EL (cell line): Measurements from ENCODE around the gene PPP1R2.
"Not testable (repeated sequence)": the region's sequence is repeated elsewhere in the genome, so short reads cannot be mapped to it uniquely, and the experiment has no call there.

Source experiments
- DNase-seq: peaks from one replicate; pipeline ENCODE4 v3.0.0-alpha.2; 2016

The PPP1R2 gene

DNA sequence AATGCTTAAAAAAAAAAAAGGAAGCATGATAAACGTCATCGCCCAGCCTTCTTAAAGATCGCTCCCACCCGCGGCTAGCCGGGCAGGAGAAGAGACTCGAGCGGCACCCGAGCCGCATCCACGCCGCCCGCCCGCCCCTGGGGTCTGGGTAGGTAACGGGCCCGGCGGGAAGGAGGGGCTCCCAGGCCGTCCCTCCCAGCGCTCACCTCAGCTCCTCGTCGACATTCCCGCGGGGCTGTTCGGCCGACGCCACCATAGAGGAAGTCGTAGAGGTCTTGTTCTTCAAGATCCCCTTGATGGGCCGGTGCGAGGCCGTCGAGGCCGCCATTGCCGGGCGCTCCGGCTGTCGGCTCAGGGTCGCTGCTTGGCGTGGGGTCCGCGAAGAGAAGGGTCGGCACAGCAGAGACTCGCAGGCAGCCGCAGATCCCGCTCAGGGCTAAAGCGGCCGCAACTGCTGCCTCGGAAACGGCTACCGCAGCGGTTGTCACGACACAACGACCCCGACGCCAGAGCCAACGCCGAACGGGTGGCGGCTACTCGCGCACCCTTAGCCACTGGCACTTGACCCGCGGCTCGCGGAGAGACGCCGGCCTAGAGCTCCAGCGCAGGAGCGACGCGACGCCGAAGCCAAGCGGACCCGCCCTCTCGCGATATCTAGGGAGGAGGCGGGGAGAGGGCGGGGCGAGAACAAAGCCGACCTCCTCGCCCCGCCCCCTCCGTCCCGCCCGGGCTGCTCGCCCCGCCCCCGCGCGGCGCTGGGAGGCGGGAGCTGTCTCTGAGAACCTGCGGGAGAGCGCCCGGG is at the start of gene PPP1R2:
PPP1R2 (minus strand) TSS at position 628 of the 802 bp plus-strand sequence; CDS start at position 328, 300 bp downstream.
- DNase-seq: peak; percentile 91

DNA sequence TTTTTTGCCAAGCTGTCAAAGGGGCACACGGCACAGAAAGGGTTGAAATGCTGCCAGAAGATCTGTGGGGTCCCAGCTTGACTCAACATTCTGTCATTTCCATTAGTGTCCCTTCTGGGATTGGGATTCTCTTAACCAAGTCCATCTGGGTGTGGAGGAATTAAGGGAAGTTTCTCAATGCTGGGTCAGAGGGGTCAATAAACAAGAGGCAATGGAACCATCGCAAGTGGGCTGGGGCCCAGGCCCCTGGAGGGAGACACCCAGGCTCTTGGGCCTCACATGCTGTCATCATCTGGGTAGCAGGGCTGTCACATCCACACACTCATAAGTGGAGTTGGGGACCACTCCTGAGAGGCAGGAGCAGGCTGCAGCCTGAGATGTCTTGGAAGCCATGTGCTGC is 48.7 kb upstream of the PPP1R2 start:
- DNase-seq: no peak

DNA sequence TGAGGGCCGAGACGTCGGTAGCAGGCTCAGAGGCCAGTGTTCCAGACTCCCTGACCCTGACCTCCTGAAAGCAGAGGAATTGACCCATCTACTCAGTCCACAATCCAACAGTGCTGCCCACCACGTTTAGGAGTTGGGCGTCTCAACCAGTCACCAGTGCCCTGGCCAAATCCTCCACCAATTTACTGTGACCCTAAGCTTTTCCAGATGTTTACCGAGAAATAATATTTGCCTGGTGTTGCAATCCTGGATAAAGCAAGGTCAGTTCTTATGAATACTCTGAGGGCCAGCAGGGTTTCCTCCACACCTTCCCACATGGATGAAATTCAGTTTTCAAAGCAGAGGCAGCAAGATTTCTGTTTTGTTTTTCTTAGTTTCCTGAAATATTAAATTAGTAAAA is 48.1 kb upstream of the PPP1R2 start:
- no peak for DNase-seq

DNA sequence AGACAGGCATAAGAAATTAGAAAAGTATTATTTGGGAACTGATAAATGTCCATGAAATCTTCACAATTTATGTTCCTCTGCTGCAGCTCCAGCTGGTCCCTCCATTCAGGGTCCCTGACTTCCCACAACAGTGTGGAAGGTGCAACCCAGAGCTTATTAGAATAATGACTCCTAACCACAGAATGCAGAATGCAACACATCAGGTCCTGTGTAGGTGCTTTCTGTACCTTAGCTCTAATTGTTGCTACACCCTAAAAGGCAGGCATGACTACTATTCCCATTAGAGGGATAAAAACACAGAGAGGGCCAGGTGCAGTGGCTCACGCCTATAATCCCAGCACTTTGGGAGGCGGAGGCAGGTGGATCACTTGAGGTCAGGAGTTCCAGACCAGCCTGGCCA is 47.3 kb upstream of the PPP1R2 start:
- not testable (repeated sequence) for DNase-seq

DNA sequence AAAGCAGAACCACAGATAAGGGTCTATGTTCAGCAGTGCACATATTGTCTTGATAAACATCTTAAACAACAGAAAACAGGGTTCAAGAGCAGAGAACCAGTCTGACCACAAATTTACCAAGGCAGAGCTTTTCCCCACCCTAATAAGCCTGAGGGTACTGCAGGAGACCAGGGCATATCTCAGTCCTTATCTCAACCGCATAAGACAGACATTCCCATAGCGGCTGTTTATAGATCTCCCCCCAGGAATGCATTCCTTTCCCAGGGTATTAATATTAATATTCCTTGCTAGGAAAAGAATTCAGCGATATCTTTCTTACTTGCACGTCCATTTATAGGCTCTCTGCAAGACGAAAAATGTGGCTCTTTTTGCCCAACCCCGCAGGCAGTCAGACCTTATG is 46.7 kb upstream of the PPP1R2 start:
- not testable (repeated sequence) for DNase-seq

DNA sequence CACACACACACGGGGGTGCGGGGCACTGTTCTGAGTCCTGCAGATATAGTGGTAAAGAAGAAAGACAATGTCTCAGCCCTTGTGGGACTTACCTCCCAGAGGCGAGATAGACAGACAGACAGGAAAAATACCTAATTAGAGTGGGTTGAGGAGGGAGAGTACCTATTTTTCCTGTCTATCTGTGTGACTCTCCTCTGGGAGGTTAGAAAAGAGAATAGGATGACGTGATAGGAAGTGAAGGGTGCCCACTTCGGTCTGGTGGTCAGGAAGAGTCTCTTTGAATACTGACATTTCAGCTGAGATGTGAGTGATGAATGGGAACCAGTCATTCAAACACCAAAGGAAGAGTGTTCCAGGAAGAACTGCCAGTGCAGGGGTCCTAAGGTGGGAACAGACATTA is 44.7 kb upstream of the PPP1R2 start:
- no peak for DNase-seq

DNA sequence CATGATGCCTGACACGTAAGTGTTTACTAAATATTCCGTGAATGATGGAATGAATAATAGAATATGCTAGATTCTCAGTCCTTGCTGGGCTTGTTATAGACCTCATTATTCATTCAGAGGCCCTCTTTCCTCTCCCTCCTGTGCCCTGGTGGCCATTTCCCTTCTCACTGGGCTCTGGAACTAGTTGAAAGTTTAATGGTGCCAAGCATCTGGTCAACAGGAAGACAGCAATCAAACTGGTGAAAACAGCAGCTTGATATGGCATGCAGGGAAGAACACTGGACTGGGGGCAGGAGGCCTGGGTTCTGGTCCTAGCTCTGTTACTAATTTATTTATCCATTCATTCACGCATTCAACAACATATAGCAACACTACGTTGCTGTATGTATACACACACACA is 44.3 kb upstream of the PPP1R2 start:
- no peak for DNase-seq

DNA sequence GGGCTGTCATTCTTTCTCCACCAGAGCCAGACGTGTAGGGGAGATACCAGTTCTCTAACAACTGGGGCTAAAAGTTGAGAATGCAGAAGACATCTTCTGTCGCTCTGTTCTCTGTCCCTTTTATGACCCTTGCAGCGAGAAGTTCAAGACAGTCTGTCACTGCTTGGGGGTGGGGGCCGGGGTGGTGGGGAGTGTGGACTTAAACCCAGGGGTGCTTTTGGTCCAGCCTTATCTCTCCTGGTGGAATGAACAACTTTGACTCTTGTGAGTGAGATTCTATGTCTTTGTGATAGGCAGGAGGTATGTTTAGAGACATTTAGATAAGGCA is 41.4 kb upstream of the PPP1R2 start:
- DNase-seq: no peak

DNA sequence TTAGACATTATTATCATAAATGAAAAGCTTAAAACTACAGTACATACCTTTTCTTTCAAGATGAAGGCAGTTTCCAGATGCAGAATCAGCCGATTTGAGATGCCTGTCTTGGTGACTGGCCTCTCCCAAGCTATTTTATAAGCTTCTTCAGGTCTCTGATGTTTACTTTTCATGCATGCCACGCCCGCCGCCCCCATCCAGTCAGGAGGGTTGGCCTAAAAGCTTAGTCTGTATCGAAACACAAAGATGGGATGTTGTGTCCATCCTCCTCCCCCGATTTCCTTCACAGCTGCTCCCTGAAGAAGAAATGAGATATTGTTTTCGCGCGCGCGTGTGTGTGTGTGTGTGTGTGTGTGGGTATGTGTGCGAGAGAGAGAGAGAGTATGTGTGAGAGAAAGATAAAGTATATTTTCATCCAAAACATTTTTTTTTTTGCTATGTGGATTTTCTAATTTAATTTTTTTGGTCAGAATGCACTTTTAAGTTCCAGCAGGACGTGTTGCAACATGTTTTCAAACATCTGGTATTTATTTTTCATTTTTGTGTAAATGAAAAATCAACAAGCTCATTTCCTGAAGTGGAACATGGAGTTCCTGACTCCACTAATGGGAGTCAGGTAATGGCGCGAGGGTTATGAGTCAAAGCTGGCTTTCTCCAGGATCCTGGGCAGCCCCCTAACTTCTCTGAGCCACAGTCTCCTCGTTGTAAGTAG is 40.9 kb upstream of the PPP1R2 start, which contains the start of gene APOD:
APOD (minus strand) TSS at position 110 of the 712 bp plus-strand sequence. CDS start 4,479 bp downstream, outside the sequence.
- peak; percentile 27 for DNase-seq

DNA sequence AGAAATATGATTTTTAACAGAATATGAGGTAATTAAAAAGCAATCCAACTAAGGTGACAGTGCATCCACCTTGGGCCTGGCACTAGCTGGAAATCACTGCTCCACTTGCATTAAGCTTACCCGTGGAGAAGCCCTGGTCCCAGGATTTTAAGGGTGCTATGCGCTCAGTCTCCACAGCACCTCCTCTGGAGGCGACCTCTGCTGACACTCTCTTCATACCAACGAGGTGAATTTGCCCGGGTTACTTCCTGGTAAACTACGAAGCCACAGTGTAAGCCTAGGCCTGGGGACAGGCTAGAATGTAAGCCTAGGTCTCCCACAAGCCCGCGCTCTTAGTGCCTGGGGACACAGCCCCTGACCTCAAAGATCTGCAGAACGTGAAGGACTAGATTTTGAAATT is 39.8 kb upstream of the PPP1R2 start:
- no peak for DNase-seq

DNA sequence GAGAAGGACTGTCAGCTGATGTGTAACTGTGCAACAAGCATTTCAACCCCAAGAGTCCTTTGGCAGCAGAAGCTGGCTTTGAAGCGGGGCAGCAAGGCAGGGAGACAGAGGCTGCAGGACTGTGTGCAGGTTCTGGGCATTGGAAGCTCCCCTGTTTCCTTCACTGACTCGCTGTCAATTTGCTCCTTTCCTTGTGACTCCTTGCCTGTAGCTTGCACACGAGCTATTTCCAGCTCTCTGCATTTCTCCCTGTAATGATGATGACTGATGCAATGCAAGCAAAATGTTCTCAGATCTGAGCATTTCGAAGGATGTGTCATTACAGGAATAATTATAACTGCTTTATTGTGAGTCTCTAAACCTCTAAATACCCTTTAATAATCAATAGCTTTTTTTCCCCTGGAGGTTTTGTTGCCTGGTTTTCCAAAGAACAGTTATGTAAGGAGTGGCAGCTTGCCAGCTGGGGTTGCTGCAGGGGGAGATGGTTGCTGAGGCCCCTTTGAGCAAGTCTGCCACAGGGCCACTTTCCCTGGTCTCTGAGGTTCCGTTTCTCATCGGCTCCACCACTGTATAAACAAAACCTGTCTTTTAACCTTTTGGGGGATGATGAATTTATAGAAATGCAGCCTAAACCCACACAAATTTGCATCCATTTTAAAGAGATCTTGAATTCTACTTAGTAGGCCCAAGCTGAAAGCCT is 37.8 kb upstream of the PPP1R2 start:
- DNase-seq: no peak

DNA sequence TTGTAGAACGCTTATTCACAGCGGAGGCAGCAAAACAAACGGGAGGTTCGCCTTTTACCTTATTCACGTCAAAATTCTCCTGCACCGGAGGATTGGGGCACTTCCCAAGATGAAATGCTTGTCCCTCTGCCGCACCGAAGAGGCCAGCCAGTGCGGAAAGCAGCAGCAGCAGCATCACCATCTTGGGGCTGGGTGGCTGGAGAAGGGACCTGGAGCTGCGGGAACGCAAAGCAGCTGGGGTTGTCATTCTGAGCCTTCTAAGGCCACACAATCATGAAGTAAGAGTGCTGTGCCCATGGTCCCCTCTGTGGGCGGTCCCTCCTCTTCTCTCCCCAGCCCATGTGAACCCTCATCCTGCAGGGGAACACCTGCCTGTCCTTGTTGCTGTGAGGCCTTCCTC is 36.2 kb upstream of the PPP1R2 start:
- no peak for DNase-seq

DNA sequence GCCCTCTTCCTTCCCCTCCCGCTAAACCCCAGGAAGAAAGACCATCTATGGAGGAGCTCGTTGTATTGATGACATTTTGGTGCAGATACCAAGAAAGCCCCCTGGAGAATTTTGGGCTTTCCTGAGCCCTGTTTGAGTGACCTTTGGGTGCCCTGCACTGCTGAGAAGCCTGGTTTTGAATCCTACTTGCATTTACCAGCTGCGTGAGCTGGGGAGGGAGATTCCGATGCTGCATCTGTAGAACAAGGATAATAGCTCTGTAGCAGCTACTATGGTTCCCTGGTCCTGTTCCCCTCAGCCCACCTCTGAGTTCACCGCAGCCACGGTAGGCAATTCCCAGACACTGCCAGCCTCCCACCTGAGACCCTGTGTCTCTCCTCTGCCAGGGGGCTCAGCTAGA is 35.4 kb upstream of the PPP1R2 start:
- DNase-seq: no peak

DNA sequence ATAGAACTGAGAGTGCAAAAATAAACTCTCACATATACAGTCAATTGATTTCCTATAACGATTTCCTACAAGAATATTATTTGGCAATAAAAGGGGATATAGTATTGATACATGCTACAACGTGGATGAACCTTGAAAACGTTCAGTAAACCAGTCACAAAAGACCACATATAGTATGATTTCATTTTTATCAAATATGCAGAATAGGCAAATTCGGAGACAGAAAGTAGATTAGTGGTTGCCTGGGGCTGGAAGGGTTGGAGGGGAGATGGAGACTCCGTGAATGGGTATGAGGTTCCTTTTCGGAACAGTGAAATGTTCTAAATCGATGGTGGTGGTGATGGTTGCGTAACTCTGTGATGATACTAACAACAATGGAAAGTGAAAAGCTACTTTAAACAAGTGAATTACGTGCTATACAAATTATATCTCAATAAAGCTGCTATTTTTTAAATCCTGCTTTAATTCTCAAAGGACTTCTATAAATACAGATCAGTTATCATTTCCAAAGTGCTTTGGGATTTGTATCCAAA is 34.6 kb upstream of the PPP1R2 start:
- no peak for DNase-seq

DNA sequence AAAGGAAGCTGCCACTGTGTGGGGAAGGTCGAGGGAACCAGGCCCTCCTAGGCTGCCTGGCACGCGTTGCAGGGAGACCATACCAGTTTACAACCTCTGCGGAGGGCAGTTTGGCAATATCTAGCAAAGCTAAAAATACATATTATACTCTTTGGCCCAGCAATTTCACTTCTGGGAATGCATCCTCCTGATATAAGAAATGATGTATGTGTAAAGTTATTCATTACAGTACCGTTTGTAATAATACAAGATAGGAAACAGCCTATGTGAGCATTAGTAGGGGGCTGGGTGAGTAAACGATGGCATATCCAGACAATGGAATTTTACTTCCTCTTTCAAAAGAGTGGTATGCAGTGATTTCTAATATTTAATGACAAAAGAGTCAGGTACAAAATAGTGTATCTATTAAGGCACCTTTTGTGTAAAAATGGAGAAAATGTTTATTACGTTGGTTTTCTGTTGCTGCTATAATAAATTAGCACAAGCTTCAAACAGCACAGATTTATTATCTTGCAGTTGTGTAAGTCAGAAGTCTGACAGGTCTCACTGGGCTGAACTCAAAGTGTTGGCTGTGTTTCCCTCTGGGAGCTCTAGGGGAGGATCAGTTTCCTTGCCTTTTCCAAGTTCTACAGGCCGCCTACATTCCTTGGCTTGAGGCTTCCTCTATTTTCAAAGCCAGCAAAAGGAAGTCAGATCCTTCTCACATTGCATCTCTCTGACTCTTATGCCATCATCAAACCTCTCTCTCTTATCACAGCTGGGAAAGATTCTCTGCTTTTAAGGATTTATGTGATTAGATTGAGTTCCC is 31.6 kb upstream of the PPP1R2 start:
- DNase-seq: no peak

DNA sequence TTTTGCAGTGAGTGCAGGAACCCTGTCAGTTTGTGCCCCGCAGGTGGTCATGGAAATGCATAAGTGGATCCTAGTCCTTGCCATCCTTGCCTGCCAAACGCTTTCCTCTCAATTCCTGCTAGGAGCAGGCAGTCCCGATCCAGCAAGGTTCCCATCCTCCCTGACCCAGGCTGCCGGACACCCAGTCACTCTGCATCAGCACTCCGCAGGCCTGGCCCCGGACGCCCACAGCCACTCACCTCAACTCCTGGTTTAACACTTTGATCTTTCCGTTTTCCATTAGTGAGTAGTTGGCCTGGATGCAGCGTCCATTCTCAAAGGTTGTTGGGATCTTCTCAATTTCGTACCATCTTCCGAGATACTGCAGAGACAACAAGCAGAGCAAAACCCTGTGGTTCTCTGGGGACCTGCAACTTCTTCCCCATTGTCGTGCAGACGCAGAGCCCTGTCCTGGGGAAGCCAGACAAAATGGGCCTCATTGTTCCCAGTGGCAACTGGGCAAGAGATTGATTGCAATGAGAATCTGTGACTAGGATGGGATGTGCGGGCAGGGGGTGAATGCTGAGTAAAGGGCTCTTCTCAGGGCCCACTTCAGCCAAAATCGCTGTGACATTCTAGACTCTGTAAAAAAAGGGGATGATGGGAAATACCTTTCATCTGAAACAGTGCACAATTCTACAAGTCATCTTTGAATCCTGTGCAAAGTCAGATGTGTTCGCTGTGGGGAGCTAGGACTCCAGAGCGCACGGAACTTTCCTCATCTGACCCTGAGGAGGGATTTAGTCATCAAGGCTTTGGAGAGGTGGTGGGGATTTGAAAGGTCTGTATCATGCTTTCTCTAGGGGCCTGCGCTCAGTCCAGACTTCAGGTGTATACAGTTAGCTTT is 30.7 kb upstream of the PPP1R2 start:
- no peak for DNase-seq

DNA sequence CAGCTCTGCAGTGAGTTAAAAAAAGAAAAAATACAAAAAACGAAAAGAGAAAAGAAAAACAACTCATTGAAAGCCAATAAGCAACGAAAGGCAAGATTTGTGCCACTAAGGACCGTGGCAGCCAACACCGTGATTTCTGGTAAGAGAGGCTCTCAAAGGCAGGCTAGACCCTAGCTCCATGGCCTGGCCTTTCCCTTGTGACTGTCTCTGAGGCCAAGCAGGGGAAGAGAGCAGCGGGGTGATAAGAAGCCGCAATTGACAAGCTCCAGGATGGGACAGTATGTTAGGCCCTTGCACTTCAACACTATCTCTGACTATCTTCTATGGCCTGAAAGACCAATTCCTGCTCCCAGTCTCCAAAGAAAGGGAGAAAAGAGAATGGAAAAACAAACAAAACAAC is 28.2 kb upstream of the PPP1R2 start:
- no peak for DNase-seq

DNA sequence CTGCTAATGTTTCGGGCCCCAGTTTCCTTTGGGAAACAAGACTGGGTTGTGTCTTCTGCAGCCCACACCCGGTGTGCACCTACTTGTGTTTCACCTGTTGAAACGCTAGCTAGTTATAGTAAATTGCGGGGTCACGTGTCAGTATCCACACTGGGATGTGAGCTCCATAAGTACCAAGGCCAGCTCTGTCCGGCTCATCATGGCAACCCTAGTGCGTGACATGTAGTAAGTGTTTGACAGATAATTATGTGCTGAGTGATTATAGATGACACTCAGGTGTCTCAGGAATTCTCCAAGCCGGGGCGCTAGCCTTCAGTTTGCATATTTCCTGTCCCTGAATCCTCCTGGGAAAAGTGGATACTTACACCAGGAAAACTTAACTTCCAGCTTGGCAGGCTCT is 27.8 kb upstream of the PPP1R2 start:
- DNase-seq: no peak

DNA sequence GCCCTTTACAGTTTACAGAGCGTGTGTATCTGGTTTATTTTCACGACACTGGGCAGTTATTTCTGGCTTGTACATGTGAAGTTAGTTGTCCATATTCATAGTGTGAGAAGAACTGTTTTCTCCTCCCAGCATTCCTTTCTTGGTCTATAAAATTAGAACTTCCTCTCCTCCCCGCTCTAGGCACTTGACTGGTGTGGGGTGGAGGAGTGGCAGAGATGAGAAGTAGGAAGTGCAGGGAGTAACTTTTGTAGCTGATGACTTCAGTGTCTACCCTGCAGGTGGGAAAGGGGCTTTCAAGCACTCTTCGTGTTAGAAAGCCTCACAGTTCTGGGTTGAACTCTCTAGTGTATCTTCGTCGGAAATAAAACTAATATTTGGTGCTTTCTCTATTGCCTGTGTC is 27.2 kb upstream of the PPP1R2 start:
- no peak for DNase-seq

DNA sequence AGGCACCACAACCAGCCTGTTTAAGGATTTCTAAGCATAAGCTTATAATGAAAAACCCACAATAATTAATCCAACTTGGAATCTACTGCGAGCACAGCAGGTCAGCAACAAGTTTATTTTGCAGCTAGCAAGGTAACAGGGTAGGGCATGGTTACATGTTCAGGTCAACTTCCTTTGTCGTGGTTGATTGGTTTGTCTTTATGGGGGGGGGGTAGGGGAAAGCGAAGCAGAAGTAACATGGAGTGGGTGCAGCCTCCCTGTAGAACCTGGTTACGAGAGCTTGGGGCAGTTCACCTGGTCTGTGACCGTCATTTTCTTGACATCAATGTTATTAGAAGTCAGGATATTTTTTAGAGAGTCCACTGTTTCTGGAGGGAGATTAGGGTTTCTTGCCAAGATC is 25.5 kb upstream of the PPP1R2 start:
- no peak for DNase-seq

DNA sequence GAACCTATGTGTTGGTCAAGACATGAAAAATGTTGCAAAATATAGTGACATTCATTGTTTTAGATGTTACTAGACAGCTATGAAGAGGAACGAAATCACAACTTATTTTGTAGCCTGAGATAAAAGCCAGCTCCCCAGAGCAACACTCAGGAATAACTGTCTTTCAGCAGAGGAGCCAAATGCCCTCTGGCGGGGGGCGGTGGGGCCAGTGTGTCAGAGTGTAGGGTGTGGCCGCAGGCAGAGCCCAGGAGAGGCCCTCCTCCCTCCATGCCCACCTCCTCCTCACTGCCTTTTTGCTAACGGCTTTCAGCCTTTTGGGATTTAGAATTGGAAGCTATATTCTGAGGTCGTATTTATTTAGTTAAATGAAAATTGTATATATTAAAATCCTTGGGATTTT is 23.7 kb upstream of the PPP1R2 start:
- peak; percentile 21 for DNase-seq

DNA sequence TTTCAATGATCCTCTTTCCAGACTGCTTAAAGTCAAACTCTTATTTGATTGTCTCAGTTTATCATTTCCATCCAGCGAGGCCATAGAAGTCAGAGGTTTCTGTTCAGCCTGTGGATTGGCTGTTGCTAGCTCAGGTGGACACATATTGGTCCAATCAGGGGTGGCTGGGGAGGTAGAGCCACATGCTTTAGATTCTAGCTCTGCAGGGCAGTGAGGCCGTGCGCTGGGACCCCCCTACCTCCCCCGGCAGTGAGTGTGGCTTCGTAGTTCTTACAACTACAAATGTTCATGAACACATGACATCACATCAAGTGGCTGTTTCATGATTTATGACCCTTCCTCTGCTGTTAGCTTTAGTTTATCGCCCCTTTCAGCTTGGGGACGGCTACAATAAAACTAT is 22.6 kb upstream of the PPP1R2 start:
- no peak for DNase-seq
